BLaER1 treated with 17β-estradiol and CSF1 and Interleukin-3, amounts not matched to agents 10 nM and 100 nM (cell line): ENCODE measurements around the gene GRHL3.

Experiments
- H3K27ac ChIP-seq, 11 experiments: shearing (Covaris generic); formaldehyde crosslinking; 2 replicates each; pipeline ENCODE4 v1.8.1; 2022
- H3K27me3 ChIP-seq, 11 experiments: shearing (Covaris generic); formaldehyde crosslinking; 2 replicates each; pipeline ENCODE4 v1.8.1; 2022
- H3K36me3 ChIP-seq, 11 experiments: shearing (Covaris generic); formaldehyde crosslinking; 2 replicates each; pipeline ENCODE4 v1.8.1; 2022
- H3K4me1 ChIP-seq, 10 experiments: shearing (Covaris generic); formaldehyde crosslinking; 2 replicates each; pipeline ENCODE4 v1.8.1; 2022
- H3K4me2 ChIP-seq, 11 experiments: shearing (Covaris generic); formaldehyde crosslinking; 2 replicates each; pipeline ENCODE4 v1.8.1; 2022
- H3K4me3 ChIP-seq, 10 experiments: shearing (Covaris generic); formaldehyde crosslinking; 2 replicates each; pipeline ENCODE4 v1.8.1; 2022
- H3K9ac ChIP-seq, 11 experiments: shearing (Covaris generic); formaldehyde crosslinking; 2 replicates each; pipeline ENCODE4 v1.8.1; 2022
- H3K9me3 ChIP-seq, 11 experiments: shearing (Covaris generic); formaldehyde crosslinking; replicated peaks in 1 of 11; 2 replicates each; pipeline ENCODE4 v1.8.1; 2022
- H4K20me1 ChIP-seq, 11 experiments: shearing (Covaris generic); formaldehyde crosslinking; 2 replicates each; pipeline ENCODE4 v1.8.1; 2022
- Cebpa-rat ChIP-seq, 11 experiments: shearing (Covaris generic); IDR thresholded peaks; 2 replicates each; pipeline ENCODE4 v1.8.1; 2022

The GRHL3 gene

GRCh38 chr1:24295535-24295934 is 23.6 kb upstream of the GRHL3 start:
- TF ChIP-seq Cebpa-rat (IDR thresholded peaks at IDR 0.05) = no peak
- Histone ChIP-seq H3K9me3 (no peaks in the 10 kb centered on the region), H3K27me3 (peaks cover 0 to 38% (median 20%) of the 10 kb centered on the region in 11 experiments; a peak in 16 of 22 replicates), H3K4me1 (peaks cover 10 to 48% (median 21%) of the 10 kb centered on the region in 10 experiments), H3K4me3 (no peak overlapping the region), H3K27ac (no peak overlapping the region; a peak in 1 of 22 replicates), H4K20me1 (no peaks in the 10 kb centered on the region; a peak in 2 of 22 replicates), H3K9ac (no peak overlapping the region), H3K4me2 (peak overlapping the region in 7 of 11 experiments; percentile 18 to 74 (median 47); a peak in 10 of 22 replicates), H3K36me3 (no peaks in the 10 kb centered on the region)

- Histone ChIP-seq H3K27me3 (peaks cover 0 to 21% (median 3%) of the 10 kb centered on the region in 11 experiments; a peak in 13 of 22 replicates), H3K27ac (no peak overlapping the region), H3K4me1 (peaks cover 0 to 30% (median 12%) of the 10 kb centered on the region in 10 experiments; a peak in 13 of 20 replicates), H4K20me1 (no peaks in the 10 kb centered on the region; a peak in 2 of 22 replicates), H3K9me3 (no peaks in the 10 kb centered on the region), H3K9ac (no peak overlapping the region), H3K4me3 (no peak overlapping the region), H3K36me3 (no peaks in the 10 kb centered on the region), H3K4me2 (no peak overlapping the region)
- no peak for TF ChIP-seq Cebpa-rat (IDR thresholded peaks at IDR 0.05)
Measured at GRCh38 chr1:24297187-24297851, 21.8 kb upstream of the GRHL3 start.

GRCh38 chr1:24297852-24298232 is 21.3 kb upstream of the GRHL3 start:
- Histone ChIP-seq H3K4me3 (no peak overlapping the region), H3K9me3 (no peaks in the 10 kb centered on the region), H3K27me3 (peaks cover 0 to 20% (median 0%) of the 10 kb centered on the region in 11 experiments; a peak in 7 of 22 replicates), H3K27ac (no peak overlapping the region), H3K4me1 (peaks cover 0 to 25% (median 12%) of the 10 kb centered on the region in 10 experiments; a peak in 13 of 20 replicates), H3K9ac (no peak overlapping the region), H3K36me3 (no peaks in the 10 kb centered on the region), H4K20me1 (no peaks in the 10 kb centered on the region; a peak in 2 of 22 replicates), H3K4me2 (no peak overlapping the region)
- no peak for TF ChIP-seq Cebpa-rat (IDR thresholded peaks at IDR 0.05)

GRCh38 chr1:24298606-24299005 is 20.6 kb upstream of the GRHL3 start:
- H3K36me3 ChIP-seq = no peaks in the 10 kb centered on the region
- no peak overlapping the region for H3K4me3 ChIP-seq
- TF ChIP-seq Cebpa-rat (IDR thresholded peaks at IDR 0.05) = no peak
- H3K27me3 ChIP-seq = peaks cover 0 to 20% (median 0%) of the 10 kb centered on the region in 11 experiments; a peak in 7 of 22 replicates
- no peaks in the 10 kb centered on the region for H3K9me3 ChIP-seq
- no peaks in the 10 kb centered on the region; a peak in 2 of 22 replicates for H4K20me1 ChIP-seq
- peaks cover 0 to 20% (median 12%) of the 10 kb centered on the region in 10 experiments; a peak in 13 of 20 replicates for H3K4me1 ChIP-seq
- no peak overlapping the region for H3K9ac ChIP-seq
- no peak overlapping the region for H3K27ac ChIP-seq
- no peak overlapping the region for H3K4me2 ChIP-seq

GRCh38 chr1:24299901-24300300 is 19.3 kb upstream of the GRHL3 start:
- Histone ChIP-seq H3K9ac (no peak overlapping the region), H3K27ac (no peak overlapping the region), H3K27me3 (peaks cover 0 to 22% (median 0%) of the 10 kb centered on the region in 11 experiments; a peak in 7 of 22 replicates), H3K4me3 (no peak overlapping the region), H3K4me1 (peaks cover 0 to 7% (median 4%) of the 10 kb centered on the region in 10 experiments; a peak in 13 of 20 replicates), H3K9me3 (no peaks in the 10 kb centered on the region), H3K4me2 (no peak overlapping the region), H4K20me1 (no peaks in the 10 kb centered on the region; a peak in 2 of 22 replicates), H3K36me3 (no peaks in the 10 kb centered on the region)
- TF ChIP-seq Cebpa-rat (IDR thresholded peaks at IDR 0.05) = no peak

- Histone ChIP-seq H3K4me3 (no peak overlapping the region), H3K9ac (no peak overlapping the region), H3K27me3 (peaks cover 0 to 26% (median 4%) of the 10 kb centered on the region in 11 experiments; a peak in 10 of 22 replicates), H3K4me2 (no peak overlapping the region), H3K27ac (no peak overlapping the region), H3K36me3 (no peaks in the 10 kb centered on the region), H3K4me1 (no peaks in the 10 kb centered on the region), H3K9me3 (no peaks in the 10 kb centered on the region), H4K20me1 (no peaks in the 10 kb centered on the region; a peak in 2 of 22 replicates)
- TF ChIP-seq Cebpa-rat (IDR thresholded peaks at IDR 0.05) = no peak
Measured at GRCh38 chr1:24300971-24301784, 18.0 kb upstream of the GRHL3 start.

- no peak overlapping the region for H3K27ac ChIP-seq
- H3K4me1 ChIP-seq = no peaks in the 10 kb centered on the region
- H3K4me2 ChIP-seq = no peak overlapping the region
- H3K27me3 ChIP-seq = peaks cover 0 to 29% (median 8%) of the 10 kb centered on the region in 11 experiments; a peak in 10 of 22 replicates
- no peaks in the 10 kb centered on the region; a peak in 2 of 22 replicates for H4K20me1 ChIP-seq
- H3K9me3 ChIP-seq = no peaks in the 10 kb centered on the region
- H3K36me3 ChIP-seq = no peaks in the 10 kb centered on the region
- H3K4me3 ChIP-seq = no peak overlapping the region
- TF ChIP-seq Cebpa-rat (IDR thresholded peaks at IDR 0.05) = no peak
- H3K9ac ChIP-seq = no peak overlapping the region
Measured at GRCh38 chr1:24301785-24302175, 17.4 kb upstream of the GRHL3 start.

- no peak overlapping the region for H3K4me2 ChIP-seq
- no peaks in the 10 kb centered on the region for H3K9me3 ChIP-seq
- H4K20me1 ChIP-seq = no peaks in the 10 kb centered on the region; a peak in 2 of 22 replicates
- peaks cover 0 to 28% (median 9%) of the 10 kb centered on the region in 11 experiments; a peak in 11 of 22 replicates for H3K27me3 ChIP-seq
- no peak overlapping the region for H3K9ac ChIP-seq
- no peaks in the 10 kb centered on the region for H3K36me3 ChIP-seq
- no peaks in the 10 kb centered on the region for H3K4me1 ChIP-seq
- no peak for TF ChIP-seq Cebpa-rat (IDR thresholded peaks at IDR 0.05)
- H3K4me3 ChIP-seq = no peak overlapping the region
- H3K27ac ChIP-seq = no peak overlapping the region
Measured at GRCh38 chr1:24302209-24302611, 16.9 kb upstream of the GRHL3 start.

- peaks cover 0 to 35% (median 13%) of the 10 kb centered on the region in 11 experiments; a peak in 13 of 22 replicates for H3K27me3 ChIP-seq
- no peaks in the 10 kb centered on the region for H3K9me3 ChIP-seq
- no peaks in the 10 kb centered on the region for H3K36me3 ChIP-seq
- H3K4me3 ChIP-seq = no peak overlapping the region
- H3K9ac ChIP-seq = no peak overlapping the region
- H4K20me1 ChIP-seq = no peaks in the 10 kb centered on the region; a peak in 3 of 22 replicates
- H3K4me1 ChIP-seq = no peaks in the 10 kb centered on the region
- no peak overlapping the region for H3K4me2 ChIP-seq
- no peak for TF ChIP-seq Cebpa-rat (IDR thresholded peaks at IDR 0.05)
- H3K27ac ChIP-seq = no peak overlapping the region
Measured at GRCh38 chr1:24303600-24303999, 15.6 kb upstream of the GRHL3 start.
